Activated CD4-positive, alpha-beta T cell treated with anti-CD3 and anti-CD28 coated beads, Interleukin-2, amount 50 U/mL, for 16 hours (primary cell): ENCODE results near the gene LEKR1.
"Not testable (repeated sequence)": the region's sequence is repeated elsewhere in the genome, so short reads cannot be mapped to it uniquely, and the experiment has no call there.

Source experiments
- DNase-seq: peaks from one replicate; pipeline ENCODE4 v3.0.0-alpha.2; 2020

The LEKR1 gene

DNA sequence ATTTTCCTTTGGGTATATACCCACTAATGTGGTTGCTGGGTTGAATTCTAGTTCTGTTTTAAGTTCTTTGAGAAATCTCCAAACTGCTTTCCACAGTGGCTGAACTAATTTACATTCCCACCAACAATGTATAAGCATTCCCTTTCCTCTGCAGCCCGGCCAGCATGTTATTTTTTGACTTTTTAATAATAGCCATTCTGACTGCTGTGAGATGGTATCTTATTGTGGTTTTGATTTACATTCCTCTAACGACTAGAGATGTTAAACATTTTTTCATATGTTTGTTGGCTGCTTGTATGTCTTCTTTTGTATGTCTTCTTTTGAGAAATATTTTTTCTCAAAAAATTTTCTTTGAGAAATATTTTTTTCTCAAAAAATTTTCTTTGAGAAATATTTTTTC is 84.7 kb downstream of the LEKR1 start:
- DNase-seq = not testable (repeated sequence)

DNA sequence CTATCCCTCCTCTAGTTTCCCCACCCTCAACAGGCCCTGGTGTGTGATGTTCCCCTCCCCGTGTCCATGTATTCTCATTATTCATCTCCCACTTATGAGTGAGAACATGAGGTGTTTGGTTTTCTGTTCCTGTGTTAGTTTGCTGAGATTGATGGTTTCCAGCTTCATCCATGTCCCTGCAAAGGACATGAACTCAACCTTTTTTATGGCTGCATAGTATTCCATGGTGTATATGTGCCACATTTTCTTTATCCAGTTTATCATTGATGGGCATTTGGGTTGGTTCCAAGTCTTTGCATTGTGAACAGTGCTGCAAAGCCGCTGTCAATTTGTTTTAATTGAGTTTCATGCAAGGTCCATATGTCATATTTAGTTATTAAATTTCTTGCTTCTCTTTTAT is 88.1 kb downstream of the LEKR1 start:
- DNase-seq = not testable (repeated sequence)

DNA sequence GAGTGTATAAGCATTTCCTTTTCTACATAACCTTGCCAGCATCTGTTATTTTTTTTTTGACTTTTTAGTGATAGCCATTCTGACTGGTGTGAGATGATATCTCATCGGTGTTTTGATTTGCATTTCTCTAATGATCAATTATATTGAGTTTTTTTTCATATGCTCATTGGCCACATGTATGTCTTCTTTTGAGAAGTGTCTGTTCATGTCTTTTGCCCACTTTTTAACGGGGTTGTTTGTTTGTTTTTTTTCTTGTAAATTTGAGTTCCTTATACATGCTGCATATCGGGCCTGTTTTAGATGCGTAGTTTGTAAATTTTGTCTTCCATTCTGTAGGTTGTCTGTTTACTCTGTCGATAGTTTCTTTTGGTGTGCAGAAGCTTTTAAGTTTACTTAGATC is 89.2 kb downstream of the LEKR1 start:
- DNase-seq = no peak

DNA sequence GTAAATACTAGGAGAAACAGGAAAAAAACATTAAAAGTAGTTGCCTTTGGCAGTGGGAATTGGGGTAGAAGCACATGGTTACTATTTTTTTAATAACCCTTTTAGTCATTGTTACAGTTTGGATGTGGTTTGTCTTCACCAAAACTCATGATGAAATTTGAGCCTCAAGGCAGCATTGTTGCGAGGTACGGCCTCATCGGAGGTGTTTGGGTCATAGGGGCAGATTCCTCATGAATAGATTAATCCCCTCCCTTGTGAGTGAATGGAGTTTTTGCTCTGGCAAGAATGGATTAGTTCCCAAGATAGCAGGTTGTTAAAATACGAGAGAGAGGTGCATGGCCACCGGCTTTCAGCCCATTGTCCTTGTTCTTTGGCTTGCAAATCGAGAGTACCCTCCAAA is 92.6 kb downstream of the LEKR1 start:
- DNase-seq = no peak

DNA sequence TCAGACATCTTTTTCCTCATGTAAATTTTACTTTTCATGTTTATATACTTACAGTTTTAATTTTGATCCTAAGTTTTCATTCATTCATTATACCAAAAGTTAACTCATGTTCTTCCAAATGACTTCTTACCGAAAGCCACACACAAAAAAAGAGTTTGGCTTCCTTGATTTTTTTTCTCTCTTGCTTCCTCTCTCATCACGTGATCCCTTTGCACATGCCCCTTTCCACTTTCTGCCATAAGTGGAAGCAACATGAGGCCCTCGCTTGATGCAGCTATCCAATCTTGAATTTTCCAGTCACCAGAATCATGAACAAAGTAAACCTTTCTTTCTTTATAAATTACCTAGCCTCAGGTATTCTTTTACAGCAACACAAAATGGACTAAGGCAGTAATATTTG is 93.7 kb downstream of the LEKR1 start:
- no peak for DNase-seq

DNA sequence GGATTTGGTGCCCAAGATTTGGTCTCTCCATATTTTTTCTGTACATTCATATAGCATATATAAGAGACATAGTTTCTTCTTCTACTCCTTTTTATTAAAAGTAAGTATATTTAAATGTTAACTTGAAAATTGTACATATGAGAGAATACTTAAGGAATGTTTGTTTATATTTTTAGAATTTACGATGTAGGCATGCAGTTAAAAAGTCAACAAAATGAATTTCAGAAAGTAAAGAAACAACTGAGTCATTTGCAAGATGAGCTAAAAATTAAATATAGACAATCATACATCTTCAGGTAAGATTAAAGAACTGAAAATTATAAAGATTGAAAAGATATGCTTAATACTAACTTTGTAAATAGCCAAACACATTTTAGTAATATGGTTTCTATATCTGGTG is 94.2 kb downstream of the LEKR1 start:
- no peak for DNase-seq

DNA sequence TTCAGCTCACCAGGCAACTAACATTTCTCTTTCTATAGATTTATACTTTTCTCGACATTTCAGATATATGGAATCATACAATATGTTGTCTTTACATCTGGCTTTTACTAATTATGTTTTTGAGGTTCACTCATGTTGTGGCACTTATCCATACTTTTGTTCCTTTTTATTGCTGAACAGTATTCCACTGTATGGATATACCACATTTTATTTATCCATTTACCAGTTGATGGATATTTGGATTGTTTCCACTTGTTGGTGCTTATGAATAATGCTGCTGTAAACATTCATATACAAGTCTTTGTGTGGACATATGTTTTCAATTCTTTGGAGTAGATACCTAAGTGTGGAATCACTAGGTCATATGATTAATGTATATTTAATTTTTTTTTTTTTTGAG is 97.2 kb downstream of the LEKR1 start:
- DNase-seq = no peak

DNA sequence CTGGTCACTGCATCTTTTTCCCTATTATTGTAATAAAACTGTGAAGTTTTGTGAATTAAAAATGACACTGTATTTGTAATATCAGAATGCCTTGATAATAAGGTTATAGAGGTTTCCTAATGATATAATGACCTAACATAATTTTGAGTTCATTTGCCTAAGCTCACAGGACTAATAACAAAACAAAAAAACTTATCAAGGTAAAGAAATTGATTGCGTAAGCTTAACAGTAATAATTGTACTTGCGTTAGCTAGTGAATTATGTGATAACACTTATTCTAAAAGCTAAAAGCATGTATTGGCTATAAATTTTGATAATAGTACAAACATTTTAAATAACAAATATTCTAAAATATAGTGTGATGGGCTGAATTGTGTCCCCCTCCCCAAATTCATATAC is 112.6 kb downstream of the LEKR1 start:
- no peak for DNase-seq

DNA sequence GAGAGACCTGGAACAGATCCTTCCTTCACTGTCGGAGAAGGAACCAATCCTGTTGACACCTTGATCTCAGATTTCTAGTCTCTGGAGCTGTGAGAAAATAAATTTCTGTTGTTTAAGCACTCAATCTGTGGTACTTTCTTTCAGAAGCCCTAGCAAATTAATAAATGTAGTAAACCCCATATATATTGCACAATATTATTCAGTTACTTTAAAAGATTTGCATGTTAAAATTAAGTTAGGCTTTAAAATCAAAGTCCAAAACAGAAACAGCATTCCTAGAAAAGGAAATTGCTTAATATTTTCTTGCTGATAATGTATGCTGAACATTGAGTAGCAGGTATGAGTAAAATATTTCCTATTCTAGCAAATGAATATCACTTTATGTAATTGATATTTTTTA is 113.2 kb downstream of the LEKR1 start:
- DNase-seq = no peak

DNA sequence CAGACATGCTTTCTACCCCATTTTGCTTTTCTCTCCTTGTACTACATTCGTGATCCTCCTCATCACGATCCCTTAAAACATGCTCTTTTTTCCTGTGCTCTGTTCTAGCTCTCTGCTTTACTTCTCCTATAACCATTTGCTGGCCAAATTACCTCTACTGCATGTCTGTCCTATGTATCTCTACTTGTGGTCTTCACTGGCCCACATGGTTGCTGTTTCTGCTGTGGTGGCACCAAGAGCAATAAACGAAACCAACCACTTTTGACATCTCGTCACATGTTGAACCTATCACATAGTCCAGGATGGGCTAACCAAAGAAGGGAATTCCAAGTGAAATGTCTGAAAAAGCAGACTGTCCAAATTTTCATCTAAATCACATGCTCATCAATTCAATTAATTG is 115.2 kb downstream of the LEKR1 start:
- no peak for DNase-seq

DNA sequence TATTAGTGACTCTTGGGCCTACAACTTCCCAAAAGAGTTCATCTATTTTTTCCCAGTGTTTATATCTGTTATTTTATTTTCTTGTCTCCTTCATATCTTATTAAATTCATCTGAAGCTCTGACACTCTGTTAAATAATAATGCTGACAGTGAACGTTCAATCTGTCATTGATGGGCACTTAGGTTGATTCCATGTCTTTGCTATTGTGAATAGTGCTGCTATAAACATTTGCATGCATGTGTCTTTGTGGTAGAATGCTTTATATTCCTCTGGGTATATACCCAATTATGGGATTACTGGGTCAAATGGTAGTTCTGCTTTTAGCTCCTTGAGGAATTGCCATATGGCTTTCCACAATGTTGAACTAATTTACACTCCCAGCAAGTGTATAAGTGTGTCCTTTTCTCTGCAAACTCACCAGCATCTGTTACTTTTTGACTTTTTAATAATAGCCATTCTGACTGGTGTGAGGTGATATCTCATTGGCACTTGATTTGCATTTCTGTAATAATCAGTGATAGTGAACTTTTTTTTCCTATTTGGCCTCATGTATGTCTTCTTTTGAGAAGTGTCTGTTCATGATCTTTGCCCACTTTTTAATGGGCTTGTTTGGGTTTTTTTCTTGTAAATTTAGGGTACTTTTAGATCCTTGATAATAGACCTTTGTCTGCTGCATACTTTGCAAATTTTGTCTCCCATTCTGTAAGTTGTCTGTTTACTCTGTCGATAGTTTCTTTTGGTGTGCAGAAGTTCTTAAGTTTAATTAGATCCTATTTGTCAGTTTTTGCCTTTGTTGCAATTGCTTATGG is 122.5 kb downstream of the LEKR1 start:
- no peak for DNase-seq

DNA sequence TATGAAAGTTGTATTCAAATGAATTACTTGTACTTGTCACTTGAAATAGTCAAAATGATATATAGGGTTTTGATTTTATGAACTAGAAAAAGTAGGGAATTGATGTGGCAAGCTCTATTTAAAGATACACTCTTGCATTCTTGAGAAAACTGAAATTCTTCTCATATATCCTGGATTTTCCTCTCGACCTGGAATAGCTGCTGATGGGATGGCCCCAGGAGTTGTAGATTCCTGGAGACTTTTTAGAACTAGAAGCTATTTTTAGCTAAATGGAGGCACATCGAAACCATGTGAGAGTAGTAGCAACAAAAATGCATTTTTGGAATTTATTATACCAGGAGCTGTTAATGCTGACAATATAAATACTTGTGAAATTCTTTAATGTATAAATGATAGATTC is 125.9 kb downstream of the LEKR1 start:
- no peak for DNase-seq

DNA sequence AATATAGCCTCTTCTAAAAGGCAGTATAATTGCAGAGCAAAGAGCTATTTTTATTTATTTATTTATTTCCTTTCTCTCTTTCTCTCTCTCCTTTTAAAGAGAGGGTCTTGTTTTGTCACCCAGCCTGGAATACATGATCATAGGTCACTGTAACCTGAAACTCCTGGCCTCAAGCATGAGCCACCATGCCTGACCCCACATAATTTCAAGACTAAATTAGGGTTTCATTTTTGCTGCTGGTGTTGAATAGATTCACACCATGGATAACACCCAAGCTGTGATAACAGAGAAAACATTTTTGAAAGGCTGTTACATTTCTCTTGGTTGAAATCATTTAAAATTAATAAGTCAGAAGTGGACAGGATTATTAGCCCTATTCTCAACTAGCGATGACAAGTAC is 131.6 kb downstream of the LEKR1 start:
- no peak for DNase-seq

DNA sequence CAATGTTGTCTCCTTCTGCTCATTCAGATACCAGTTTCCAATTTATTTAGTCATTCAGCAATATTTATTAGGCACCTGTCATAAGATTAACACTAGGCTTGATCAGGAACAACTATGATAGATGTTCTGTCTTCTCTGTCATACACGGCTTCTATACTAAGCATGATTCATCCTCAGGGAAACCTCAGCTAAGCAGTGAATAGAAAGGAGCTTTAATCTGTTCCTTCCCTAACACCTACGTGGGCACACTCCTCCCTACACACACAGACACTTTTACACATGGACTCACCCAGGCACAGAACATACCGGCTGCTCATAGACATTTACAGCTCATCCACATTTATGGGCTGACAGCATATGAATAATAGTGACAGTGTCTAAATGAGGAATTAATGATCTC is 136.9 kb downstream of the LEKR1 start:
- DNase-seq = no peak

DNA sequence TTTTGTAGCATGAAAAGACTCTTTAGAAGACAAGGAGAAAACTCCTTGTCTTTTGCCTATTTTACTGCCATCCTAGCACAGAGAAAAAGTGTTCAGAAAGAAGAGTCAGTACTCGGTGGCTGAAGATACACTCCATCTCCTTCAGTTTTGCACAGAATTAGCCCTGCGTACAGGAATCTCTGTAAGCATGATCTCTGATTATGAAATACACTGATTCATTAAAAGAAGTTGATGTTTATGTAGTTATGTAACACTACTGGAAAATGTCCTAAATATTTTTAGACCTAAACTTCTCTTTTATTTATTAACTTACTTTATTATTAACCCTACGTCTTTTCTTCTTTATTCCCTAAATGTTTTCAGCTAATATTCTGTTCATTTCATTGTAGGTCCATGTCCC is 138.4 kb downstream of the LEKR1 start:
- DNase-seq = no peak

DNA sequence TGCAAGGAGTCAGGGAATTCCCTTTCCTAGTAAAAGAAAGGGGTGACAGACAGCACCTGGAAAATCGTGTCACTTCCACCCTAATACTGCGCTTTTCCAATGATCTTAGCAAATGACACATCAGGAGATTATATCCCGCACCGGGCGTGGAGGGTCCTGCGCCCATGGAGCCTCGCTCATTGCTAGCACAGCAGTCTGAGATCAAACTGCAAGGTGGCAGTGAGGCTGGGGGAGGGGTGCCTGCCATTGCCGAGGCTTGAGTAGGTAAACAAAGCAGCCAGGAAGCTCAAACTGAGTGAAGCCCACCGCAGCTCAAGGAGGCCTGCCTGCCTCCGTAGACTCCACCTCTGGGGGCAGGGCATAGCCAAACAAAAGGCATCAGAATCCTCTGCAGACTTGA is 140.2 kb downstream of the LEKR1 start:
- DNase-seq = not testable (repeated sequence)

DNA sequence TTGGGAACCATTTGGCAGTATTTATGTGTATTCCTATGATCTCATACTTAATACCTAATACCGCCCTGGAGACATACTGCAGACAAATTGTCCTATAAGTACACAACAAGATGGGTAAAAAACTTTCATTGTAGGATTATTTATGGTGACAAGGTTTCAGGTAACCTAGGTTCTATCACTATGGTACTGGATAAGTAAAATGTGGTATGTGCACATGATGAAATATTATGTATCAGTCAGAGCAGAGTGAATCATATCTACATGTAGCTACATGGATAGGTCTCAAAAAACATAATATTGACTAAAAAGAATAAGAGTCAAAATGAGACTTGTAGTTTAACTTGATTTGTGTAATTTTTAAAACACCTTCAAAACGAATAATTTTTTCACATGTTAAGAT is 147.8 kb downstream of the LEKR1 start:
- DNase-seq = no peak

DNA sequence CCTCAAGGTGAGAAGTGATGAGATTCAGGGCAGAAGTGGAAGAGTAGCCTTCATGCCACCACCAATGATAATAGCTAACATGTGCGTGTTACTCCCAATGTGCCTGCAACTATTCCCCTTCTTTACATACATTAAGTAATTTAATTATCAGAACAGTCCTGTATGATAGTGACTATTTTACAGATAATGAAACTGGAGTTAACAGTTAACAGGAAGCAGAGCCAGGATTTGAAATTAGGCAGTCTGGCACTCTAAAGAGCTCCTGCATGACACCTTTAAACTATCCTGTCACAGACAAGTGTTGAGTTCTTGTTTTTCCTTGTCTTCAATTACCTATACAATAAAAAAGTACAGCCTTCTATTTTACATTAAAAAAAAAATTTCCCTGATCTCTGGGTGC is 148.8 kb downstream of the LEKR1 start:
- no peak for DNase-seq

DNA sequence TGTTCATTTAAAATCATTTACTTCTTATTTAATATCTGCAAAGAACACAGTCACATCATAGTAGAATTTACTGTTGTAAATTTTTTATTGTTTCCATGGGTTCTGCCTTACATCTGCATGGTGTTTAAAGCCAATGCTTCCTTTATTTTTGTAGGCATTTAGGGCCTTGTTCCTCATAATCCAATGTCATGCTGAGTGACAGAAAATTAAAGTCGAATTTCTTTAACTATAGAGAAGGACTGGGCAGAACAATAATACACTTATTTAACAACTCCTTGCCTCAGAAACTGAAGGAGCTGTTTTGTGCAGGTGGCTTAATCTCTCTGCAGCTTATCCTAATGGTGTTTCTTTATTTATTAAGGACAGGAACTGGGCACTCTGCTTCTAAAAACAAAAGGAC is 149.6 kb downstream of the LEKR1 start:
- DNase-seq = no peak

DNA sequence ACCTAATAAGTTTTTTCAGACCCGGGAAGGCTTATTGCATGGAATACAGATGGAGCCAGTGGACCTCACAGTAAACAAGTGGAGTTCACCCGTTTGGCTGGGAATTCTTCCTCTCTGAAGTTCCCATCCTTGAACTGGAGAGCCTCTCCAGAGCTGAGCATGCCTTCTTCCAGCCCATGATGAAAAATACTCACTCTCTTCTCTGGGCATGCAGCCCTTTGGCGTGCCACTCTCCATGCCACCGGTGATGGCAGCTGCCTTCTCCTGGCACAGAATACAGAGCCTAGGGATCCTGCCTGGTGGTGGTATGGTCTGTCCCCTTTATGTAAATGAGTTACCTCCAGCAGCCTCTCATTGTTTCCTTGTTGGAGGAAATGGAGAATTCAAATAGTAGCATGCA is 150.8 kb downstream of the LEKR1 start:
- DNase-seq = no peak

DNA sequence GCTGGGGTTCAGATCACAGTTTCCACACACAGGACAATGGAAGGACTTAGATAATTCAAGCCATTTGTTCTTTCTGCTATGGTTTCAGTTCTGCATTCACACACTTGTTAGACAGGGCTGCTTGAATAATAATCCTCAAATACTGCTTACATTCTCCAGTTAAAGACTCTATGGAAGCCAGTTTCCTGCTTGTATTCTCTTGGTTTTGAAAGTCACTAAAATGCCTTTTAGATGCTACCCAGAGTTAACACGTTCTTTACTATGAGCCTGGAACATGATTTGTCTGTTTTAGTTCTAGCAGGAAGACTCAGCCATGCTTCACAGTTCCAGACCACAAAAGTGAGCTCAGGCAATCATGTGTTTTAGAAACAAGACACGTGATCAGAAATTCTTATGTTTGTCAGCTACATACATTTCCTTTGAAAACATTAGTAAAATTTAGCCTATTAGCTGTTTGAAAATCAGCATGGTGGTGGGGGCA is 152.4 kb downstream of the LEKR1 start:
- no peak for DNase-seq

DNA sequence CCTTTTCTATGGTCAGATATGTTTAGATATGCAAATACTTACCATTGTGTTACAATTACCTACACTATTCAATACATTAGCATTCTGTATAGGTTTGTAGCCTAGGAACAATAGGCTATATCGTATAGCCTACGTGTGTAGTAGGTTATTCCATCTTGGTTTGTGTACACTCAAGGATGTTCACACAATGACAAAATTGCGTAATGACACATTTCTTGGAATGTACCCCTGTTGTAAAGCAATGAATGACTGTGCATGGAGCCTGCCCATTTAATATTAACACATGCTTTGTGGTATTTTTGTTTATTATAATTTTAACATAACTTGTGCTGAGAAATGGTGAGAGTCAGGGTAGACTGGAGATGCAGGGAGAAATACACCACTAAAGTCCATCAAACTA is 154.9 kb downstream of the LEKR1 start:
- no peak for DNase-seq

DNA sequence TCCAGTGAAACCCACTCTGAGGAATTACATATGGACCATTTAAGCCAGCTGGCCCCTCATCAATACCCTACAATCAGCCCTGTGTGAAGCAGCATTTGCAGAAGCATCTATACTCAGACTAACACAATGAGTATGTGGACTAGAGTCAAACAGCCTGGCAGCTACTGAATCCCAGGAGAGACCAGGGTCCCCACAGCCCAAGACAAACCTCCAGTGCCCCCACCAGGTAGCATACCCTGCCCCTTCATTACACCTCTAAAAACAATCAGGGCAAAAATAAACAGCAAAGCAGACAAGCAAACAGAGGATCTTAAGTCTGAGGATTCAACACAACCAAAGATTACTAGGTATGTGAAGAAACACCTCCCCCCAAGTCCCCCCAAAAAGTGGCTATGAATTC is 157.4 kb downstream of the LEKR1 start:
- DNase-seq = no peak

DNA sequence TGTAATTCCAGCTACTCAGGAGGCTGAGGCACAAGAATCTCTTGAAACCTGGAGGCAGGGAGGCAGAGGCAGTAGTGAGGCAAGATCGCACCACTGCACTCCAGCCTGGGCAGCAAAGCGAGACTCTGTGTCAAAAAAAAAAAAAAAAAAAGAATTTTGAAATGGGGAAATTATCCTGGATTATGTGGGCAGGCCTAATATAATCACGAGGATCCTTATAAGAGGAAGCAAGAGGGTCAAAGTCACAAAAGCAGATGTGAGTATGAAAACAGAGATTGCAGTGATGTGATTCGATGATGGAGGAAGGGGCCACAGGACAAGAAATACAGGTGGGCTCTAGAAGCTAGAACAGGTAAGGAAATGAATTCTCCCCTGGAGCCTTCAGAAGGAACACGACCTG is 159.6 kb downstream of the LEKR1 start:
- DNase-seq = no peak

DNA sequence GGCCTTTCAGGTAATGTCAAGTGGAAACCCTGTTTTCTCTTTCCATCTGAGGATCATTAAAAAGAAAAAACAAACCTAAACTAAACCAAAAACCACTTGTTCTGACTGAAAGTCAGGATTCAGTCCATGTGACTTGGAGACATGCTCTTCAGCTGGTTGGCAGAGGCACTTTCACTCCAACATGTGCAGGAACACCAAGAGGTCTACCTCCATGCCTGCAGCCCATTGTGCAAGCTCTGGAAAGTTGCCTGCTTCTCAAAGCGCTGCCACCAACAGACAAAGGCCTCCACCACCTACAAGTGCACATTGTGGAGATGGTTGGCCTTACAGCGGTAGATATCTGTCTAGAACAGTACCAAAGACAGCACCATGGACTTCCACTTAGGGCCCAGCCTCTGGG is 161.8 kb downstream of the LEKR1 start:
- DNase-seq = no peak
